Kidney (tissue), 14 donors: Measurements from ENCODE around the gene PTBP3. TPM values are rescaled to one million over a fixed set of nuclear protein-coding genes. Genes with fewer than 3 reads are reported as not detected.
A peak's percentile ranks its signal among the peaks of the same experiment; 100 is the strongest.
"Not testable (repeated sequence)": the region's sequence is repeated elsewhere in the genome, so short reads cannot be mapped to it uniquely, and the experiment has no call there.

ENCODE experiments used
- DNase-seq, 5 donors: peaks; one replicate each; pipeline ENCODE4 v3.0.0-alpha.2; 2013 to 2020
- FAIRE-seq: peaks from 2 replicates; lab custom pipeline; 2012; peaks lifted over from hg19 to GRCh38; lab: Jason Lieb, UNC
- H3K27ac ChIP-seq, 2 donors: one replicate each; pipeline ENCODE4 v1.7.0; 2013; ENCODE audit warnings: low read depth in 2 of 2, low read length in 2 of 2, inconsistent platforms in 1 of 2
- H3K27me3 ChIP-seq: one replicate; pipeline ENCODE4 v1.7.1; 2013; ENCODE audit warnings: low read length, inconsistent platforms; ENCODE audit not compliant: control insufficient read depth, insufficient read depth
- H3K36me3 ChIP-seq, 3 donors: one replicate each; pipeline versions ENCODE4 v1.7.0 to v1.7.1; 2013; ENCODE audit warnings: low read length in 3 of 3, control low read depth in 1 of 3, inconsistent platforms in 1 of 3; ENCODE audit not compliant: insufficient read depth in 3 of 3, control insufficient read depth in 2 of 3
- H3K4me1 ChIP-seq, 3 donors: one replicate each; pipeline versions ENCODE4 v1.7.0 to v1.7.1; 2013; ENCODE audit warnings: low read length in 3 of 3, inconsistent platforms in 1 of 3, low read depth in 1 of 3; ENCODE audit not compliant: control insufficient read depth in 2 of 3, insufficient read depth in 2 of 3
- H3K4me3 ChIP-seq, 3 donors: one replicate each; pipeline versions ENCODE4 v1.7.0 to v1.8.1; 2013; ENCODE audit warnings: low read length in 3 of 3, control low read depth in 1 of 3, inconsistent platforms in 1 of 3
- H3K9ac ChIP-seq, 3 donors: one replicate each; pipeline versions ENCODE4 v1.7.0 to v1.7.1; 2013; ENCODE audit warnings: low read length in 3 of 3, control low read depth in 1 of 3, inconsistent platforms in 1 of 3
- H3K9me3 ChIP-seq, 3 donors: one replicate each; pipeline versions ENCODE4 v1.7.0 to v1.7.1; 2013; ENCODE audit warnings: low read length in 3 of 3, control low read depth in 1 of 3, inconsistent platforms in 1 of 3; ENCODE audit not compliant: control insufficient read depth in 2 of 3, insufficient read depth in 1 of 3
- CTCF ChIP-seq: IDR thresholded peaks from 3 replicates; pipeline ENCODE4 v1.5.1; 2012; ENCODE audit warnings: mild to moderate bottlenecking, moderate library complexity, borderline replicate concordance; ENCODE audit not compliant: insufficient read depth; ENCODE audit errors: extremely low read depth
- intact Hi-C: fragments of 100-400 bp; cut with DNase I; formaldehyde crosslinking; loops from one replicate; pipeline ENCODE4 v1.11.1; 2022
- polyA plus RNA-seq: library from polyadenylated mRNA; stranded (reverse); fragments of 350-450 nt; fragmentation: Illumina TruSeq; extraction: RNeasy Lipid Tissue Mini Kit (QIAGEN cat#74804); gene quantifications from one replicate; pipeline ENCODE4 v1.2.3, GENCODE V29; 2014; ENCODE audit warnings: low read depth, low replicate concordance; ENCODE audit not compliant: insufficient read depth
- total RNA-seq: library from RNA; stranded (reverse); fragmentation: NEBNext Ultra II Directional; extraction: Animal tissue kit (Norgen Biotek cat#: 25700); gene quantifications from one replicate; pipeline ENCODE4 v1.2.1, GENCODE V29; 2021
- donor health status: control.
- donor health status: control.
- donor health status: control.
- donor health status: control.
- donor health status: control.
- donor health status: DM: yes; HTN: yes; CAD: no.
- donor health status: Normal renal cell carcinoma (clear cell type).

The PTBP3 gene
- total and polyA plus RNA-seq, 2 donors from 2014 or later: 14.0 to 86.6 TPM

DNA sequence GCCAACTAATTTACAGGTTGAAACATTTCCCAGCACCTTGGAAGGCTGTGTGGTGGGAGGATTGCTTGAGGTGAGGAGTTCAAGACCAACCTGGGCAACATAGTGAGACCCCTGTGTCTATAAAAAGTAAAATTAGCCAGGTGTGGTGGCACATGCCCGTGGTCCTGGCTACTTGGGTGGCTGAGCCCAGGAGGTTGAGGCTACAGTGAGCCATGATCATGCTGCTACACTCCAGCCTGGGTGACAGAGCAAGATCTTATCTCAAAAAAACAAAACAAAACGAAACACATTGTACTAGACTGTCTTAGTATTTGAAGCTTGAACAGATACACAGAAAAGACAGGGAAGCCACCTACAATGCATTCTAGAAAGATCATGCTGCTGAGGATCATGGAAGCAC is 43.7 kb upstream of the PTBP3 start:
- no peak for FAIRE-seq
- Histone ChIP-seq H3K27ac (no peak overlapping the region), H3K9me3 (no peaks in the 10 kb centered on the region), H3K4me1 (peaks cover 0 to 13% (median 9%) of the 10 kb centered on the region in 3 donors), H3K4me3 (peak overlapping the region in 2 of 3 donors; percentile 82 to 85), H3K27me3 (no peaks in the 10 kb centered on the region), H3K36me3 (no peaks in the 10 kb centered on the region), H3K9ac (no peak overlapping the region)
- DNase-seq: no peak
- TF ChIP-seq CTCF: no peak
- intact Hi-C loops: no loop called here

DNA sequence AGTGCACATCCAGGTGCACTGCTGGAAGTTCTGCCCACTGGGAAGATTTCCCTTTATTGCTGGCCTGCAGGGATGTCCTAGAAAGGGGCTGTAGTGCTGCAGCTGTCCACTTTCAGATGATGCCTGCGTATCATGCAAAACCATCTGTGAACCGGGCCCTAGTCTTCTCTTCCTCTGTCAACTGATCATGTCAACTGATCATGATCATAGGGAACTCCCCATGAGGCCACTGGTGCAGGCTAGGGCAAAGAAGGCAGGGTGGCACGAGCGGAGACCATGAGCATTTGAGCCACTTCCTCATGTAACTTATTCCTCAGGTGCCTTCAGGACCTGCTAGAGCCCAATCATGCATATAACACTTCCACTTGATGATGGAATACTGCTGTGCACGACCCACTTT is 41.9 kb upstream of the PTBP3 start:
- Histone ChIP-seq H3K36me3 (no peaks in the 10 kb centered on the region), H3K9me3 (no peaks in the 10 kb centered on the region), H3K27me3 (no peaks in the 10 kb centered on the region), H3K4me1 (peaks cover 0 to 13% (median 7%) of the 10 kb centered on the region in 3 donors), H3K4me3 (no peak overlapping the region), H3K9ac (no peak overlapping the region), H3K27ac (no peak overlapping the region)
- intact Hi-C loops: no loop called here
- no peak for FAIRE-seq
- TF ChIP-seq CTCF: no peak
- no peak for DNase-seq

DNA sequence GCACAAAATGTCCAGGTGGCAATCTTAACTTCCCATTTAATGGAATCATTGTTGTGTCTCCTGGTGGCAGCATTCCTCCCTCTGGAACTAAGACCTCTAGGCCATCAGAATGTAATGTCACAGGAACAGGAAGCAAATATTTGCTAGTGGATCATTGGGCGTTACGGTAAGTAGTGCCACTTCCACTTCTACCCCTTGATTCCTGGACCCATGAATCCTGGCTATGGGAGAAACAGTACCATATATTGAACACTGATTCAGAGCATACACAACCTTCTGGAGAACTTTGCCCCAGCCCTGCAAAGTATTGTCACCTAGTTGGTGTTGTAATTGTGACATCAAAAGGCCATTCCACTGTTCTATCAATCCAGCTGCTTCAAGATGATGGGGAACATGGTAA is 40.8 kb upstream of the PTBP3 start:
- FAIRE-seq, H3K4me3 ChIP-seq, H3K9ac ChIP-seq, DNase-seq, H3K27ac ChIP-seq, intact Hi-C loops, H3K36me3 ChIP-seq, H3K27me3 ChIP-seq, H3K9me3 ChIP-seq: not testable (repeated sequence)
- peaks cover 0 to 13% (median 7%) of the 10 kb centered on the region in 3 donors for H3K4me1 ChIP-seq

DNA sequence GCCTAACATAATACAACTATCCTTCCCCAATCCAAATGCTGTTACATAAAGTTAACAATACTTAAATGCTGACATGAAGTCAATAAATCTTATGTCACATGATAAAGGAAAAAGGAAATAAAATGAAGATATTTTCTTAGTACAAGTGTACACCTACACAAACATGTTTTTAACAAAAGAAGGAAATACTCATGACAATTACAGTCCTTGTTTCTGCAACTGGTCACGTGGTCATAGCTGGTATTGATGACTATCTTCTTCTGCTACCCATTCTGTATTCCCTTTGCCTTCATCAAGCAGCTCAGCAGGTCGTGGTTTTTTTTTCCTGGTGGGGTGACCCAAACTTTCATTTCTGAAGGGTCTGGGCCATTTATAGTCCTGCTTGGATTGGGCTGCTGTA is 40.2 kb upstream of the PTBP3 start:
- H3K36me3 ChIP-seq, H3K9me3 ChIP-seq, FAIRE-seq, intact Hi-C loops, H3K27me3 ChIP-seq, H3K27ac ChIP-seq, H3K4me3 ChIP-seq, DNase-seq, H3K9ac ChIP-seq: not testable (repeated sequence)
- peaks cover 0 to 13% (median 7%) of the 10 kb centered on the region in 3 donors for H3K4me1 ChIP-seq

GRCh38 chr9:112371060-112371459 is 37.6 kb upstream of the PTBP3 start:
- Histone ChIP-seq H3K4me3 (no peak overlapping the region), H3K4me1 (peaks cover 0 to 3% (median 0%) of the 10 kb centered on the region in 3 donors), H3K27me3 (no peaks in the 10 kb centered on the region), H3K9ac (no peak overlapping the region), H3K27ac (no peak overlapping the region), H3K9me3 (no peaks in the 10 kb centered on the region), H3K36me3 (no peaks in the 10 kb centered on the region)
- DNase-seq (no peak), FAIRE-seq (no peak)
- TF ChIP-seq CTCF: no peak
- intact Hi-C loops: no loop called here
